K562 (cell line): ENCODE data around the gene CACNA2D4. TPM values are rescaled to one million over a fixed set of nuclear protein-coding genes. Genes with fewer than 3 reads are reported as not detected.

ENCODE experiments used
- ATAC-seq: fragments of 200-7000 bp; cut with Tn5 transposase; 3 replicates; pipeline ENCODE4 v1.9.1; 2020; ENCODE audit warnings: moderate library complexity
- BruUV-seq: library from RNA; stranded (reverse); fragments of 400-500 nt; replicated peaks from 2 replicates; lab custom pipeline; 2021; lab: Mats Ljungman, UMichigan
- CTCF ChIA-PET: fragments of 300-600 bp; formaldehyde crosslinking; extraction: SDS; loops from one replicate; lab custom pipeline; 2021; ENCODE audit warnings: low intra/inter-chr PET ratio; lab: Yijun Ruan, JAX
- POLR2A ChIA-PET: fragments of 300-600, 350-650 bp; sonication (Branson Sonifier 250); formaldehyde crosslinking; extraction: SDS; loops from one replicate; lab custom pipeline; 2021; ENCODE audit warnings: antibody characterized with exemption, inconsistent platforms; lab: Yijun Ruan, JAX
- DNase-seq, 4 experiments: peaks; one replicate each; pipeline versions ENCODE4 v3.0.0 to v3.0.0-alpha.2; 2011 to 2018; ENCODE audit warnings: low spot score in 3 of 4, mixed read lengths in 3 of 4; ENCODE audit errors: extremely low read depth in 1 of 4
- FAIRE-seq: peaks from 2 replicates; lab custom pipeline; 2011; peaks lifted over from hg19 to GRCh38; lab: Jason Lieb, UNC
- H2AFZ ChIP-seq: 2 replicates; pipeline ENCODE4 v1.6.0; 2011; ENCODE audit warnings: low read depth, low read length, control low read depth, inconsistent platforms
- H3K27ac ChIP-seq: fragments of 200-600 bp; 3 replicates; pipeline ENCODE4 v1.8.0; 2011; ENCODE audit warnings: low read depth, mild to moderate bottlenecking, control low read depth, inconsistent platforms, low read length, moderate library complexity, mixed read lengths; ENCODE audit errors: extremely low read depth
- H3K27me3 ChIP-seq, 2 experiments: fragments of 300-600 bp in 1 of 2; 2 replicates in 1 of 2; 3 replicates in 1 of 2; pipeline versions ENCODE4 v1.6.0 to v1.8.0; 2011; ENCODE audit warnings: inconsistent platforms in 2 of 2, low read length in 2 of 2, mild to moderate bottlenecking in 1 of 2, mixed read lengths in 1 of 2, moderate library complexity in 1 of 2; ENCODE audit not compliant: control insufficient read depth in 2 of 2, insufficient read depth in 2 of 2
- H3K36me3 ChIP-seq: fragments of 300-600 bp; 3 replicates; pipeline ENCODE4 v1.8.0; 2011; ENCODE audit warnings: mild to moderate bottlenecking, low read length, inconsistent platforms; ENCODE audit not compliant: control insufficient read depth, insufficient read depth
- H3K4me1 ChIP-seq, 2 experiments: fragments of 200-600 bp in 1 of 2; replicated peaks in 1 of 2; 2 replicates in 1 of 2; 3 replicates in 1 of 2; pipeline versions ENCODE4 v1.5.1 to v1.8.0; 2011; ENCODE audit warnings: inconsistent platforms in 2 of 2, low read length in 2 of 2, mild to moderate bottlenecking in 1 of 2, mixed read lengths in 1 of 2, moderate library complexity in 1 of 2; ENCODE audit not compliant: control insufficient read depth in 2 of 2, insufficient read depth in 2 of 2
- H3K4me2 ChIP-seq: 2 replicates; pipeline ENCODE4 v1.6.1; 2011; ENCODE audit warnings: low read length, control low read depth, inconsistent platforms, mixed read lengths; ENCODE audit not compliant: insufficient read depth
- H3K4me3 ChIP-seq: fragments of 200-600 bp; sonication (generic), shearing (Covaris generic); 2 replicates; pipeline ENCODE4 v1.5.1; 2016; ENCODE audit warnings: control low read depth, inconsistent platforms
- H3K79me2 ChIP-seq: fragments of 200-600 bp; 3 replicates; pipeline ENCODE4 v1.8.0; 2011; ENCODE audit warnings: low read length, inconsistent platforms; ENCODE audit not compliant: control insufficient read depth, insufficient read depth
- H3K9ac ChIP-seq, 2 experiments: 2 replicates each; pipeline versions ENCODE4 v1.6.0 to v1.6.1; 2011; ENCODE audit warnings: low read depth in 2 of 2, low read length in 2 of 2, control low read depth in 1 of 2, inconsistent platforms in 1 of 2, mild to moderate bottlenecking in 1 of 2, mixed read lengths in 1 of 2; ENCODE audit not compliant: insufficient read depth in 1 of 2
- H3K9me1 ChIP-seq: one replicate; pipeline ENCODE4 v1.6.0; 2011; ENCODE audit warnings: inconsistent platforms, mild to moderate bottlenecking, low read length, moderate library complexity; ENCODE audit not compliant: control insufficient read depth, insufficient read depth
- H3K9me3 ChIP-seq: replicated peaks from 2 replicates; pipeline ENCODE4 v1.5.1; 2011; ENCODE audit warnings: low read depth, low read length, inconsistent platforms; ENCODE audit not compliant: control insufficient read depth, insufficient read depth
- H4K20me1 ChIP-seq: replicated peaks from 2 replicates; pipeline ENCODE4 v1.6.1; 2011; ENCODE audit warnings: low read length, inconsistent platforms, mixed read lengths; ENCODE audit not compliant: control insufficient read depth, insufficient read depth
- ESRRB ChIP-seq: fragments of 250-450 bp; sonication (Bioruptor Pico); IDR thresholded peaks from 2 replicates; pipeline ENCODE4 v1.5.0; 2020; ENCODE audit warnings: mild to moderate bottlenecking, moderate library complexity, borderline replicate concordance
- FUS ChIP-seq: fragments of 200-400 bp; formaldehyde crosslinking; optimal IDR thresholded peaks from 2 replicates; pipeline ENCODE3; 2017; ENCODE audit warnings: low read depth, low read length
- MAZ ChIP-seq, 2 experiments: fragments of 450-650 bp in 1 of 2; sonication (generic) in 1 of 2; formaldehyde crosslinking; IDR thresholded peaks in 1 of 2; conservative IDR thresholded peaks in 1 of 2; 2 replicates each; pipeline versions ENCODE4 v1.4.0 to v1.5.0; 2020; ENCODE audit warnings: mild to moderate bottlenecking in 1 of 2, missing genetic modification reagents in 1 of 2
- NFIX ChIP-seq: fragments of 250-450 bp; sonication (Bioruptor Pico); IDR thresholded peaks from 2 replicates; pipeline ENCODE4 v1.4.0; 2020; ENCODE audit warnings: low read depth, mild to moderate bottlenecking, moderate library complexity
- PCBP2 ChIP-seq: fragments of 200-400 bp; formaldehyde crosslinking; IDR thresholded peaks from 2 replicates; pipeline ENCODE4 v1.6.1; 2018; ENCODE audit warnings: low read length, low read depth, mild to moderate bottlenecking, moderate library complexity; ENCODE audit not compliant: poor library complexity, severe bottlenecking
- RBM39 ChIP-seq: fragments of 200-400 bp; formaldehyde crosslinking; optimal IDR thresholded peaks from 2 replicates; pipeline ENCODE3; 2018; ENCODE audit warnings: low read depth, low read length
- SMARCB1 ChIP-seq: IDR thresholded peaks from 2 replicates; pipeline ENCODE4 v1.6.1; 2011; ENCODE audit warnings: improper control_type of control experiment, low read depth; ENCODE audit not compliant: insufficient read length
- TAF1 ChIP-seq: IDR thresholded peaks from 2 replicates; pipeline ENCODE4 v1.6.1; 2011; ENCODE audit warnings: mild to moderate bottlenecking, low read length, moderate library complexity; ENCODE audit not compliant: insufficient read depth, control insufficient read depth, severe bottlenecking; ENCODE audit errors: extremely low read depth
- ZNF124 ChIP-seq: sonication (generic); formaldehyde crosslinking; IDR thresholded peaks from 2 replicates; pipeline ENCODE4 v1.8.1; 2022; ENCODE audit warnings: missing genetic modification reagents
- ZNF830 ChIP-seq: fragments of 250-450 bp; sonication (Bioruptor Pico); IDR thresholded peaks from 2 replicates; pipeline ENCODE4 v1.5.0; 2021; ENCODE audit warnings: mild to moderate bottlenecking
- whole genome bisulfite sequencing: fragments of 100-300 bp; shearing (Covaris generic); methylation state at CpG from one replicate; pipeline ENCODE4 v1.1.6; 2016; ENCODE audit warnings: low coverage, mixed read lengths; ENCODE audit not compliant: insufficient coverage; ENCODE audit errors: missing lambda C conversion rate; 5-methylcytosine and 5-hydroxymethylcytosine counted together
- in situ Hi-C: fragments of 300-500 bp; cut with MboI; formaldehyde crosslinking; loops from 4 replicates; pipeline ENCODE4 v1.15.0; 2018; ENCODE audit warnings: inconsistent platforms, mixed read lengths
- intact Hi-C: fragments of 100-400 bp; cut with micrococcal nuclease; formaldehyde crosslinking; loops from 2 replicates; pipeline ENCODE4 v1.14.2; 2022
- polyA plus RNA-seq, 8 experiments: library from polyadenylated mRNA; depleted of rRNA in 4 of 8; stranded (reverse) in 5 of 8; unstranded in 3 of 8; fragments of >200 nt; fragmentation: Nextera tagmentation in 2 of 8; fragmentation: Illumina TruSeq in 1 of 8; extraction: Ambion mirVana in 2 of 8; extraction: Trizol in 1 of 8; gene quantifications; 2 replicates each; pipeline versions ENCODE4 v1.2.1 to v1.2.3, GENCODE V29; 2011 to 2014; ENCODE audit warnings: inconsistent platforms in 1 of 8, missing spikeins in 1 of 8
- total RNA-seq, 7 experiments: library from RNA; depleted of rRNA in 6 of 7; stranded (reverse); fragments of >200 nt in 6 of 7; fragmentation: Illumina TruSeq in 2 of 7; extraction: Trizol in 2 of 7; gene quantifications; 2 replicates each; pipeline versions ENCODE4 v1.2.1 to v1.2.3, GENCODE V29; 2011 to 2021; ENCODE audit warnings: low replicate concordance in 1 of 7
- TF ChIP-seq, protein P1 (sequence below): fragments of 450-650 bp; formaldehyde crosslinking; IDR thresholded peaks from 2 replicates; pipeline ENCODE4 v1.4.0; 2022; ENCODE audit warnings: missing genetic modification characterization

CACNA2D4 gene
- total and polyA plus RNA-seq, 9 of the 15 experiments (the other 6 are each of a cell fraction or from before 2014, with no cell fraction given), result 0.04 to 0.69 (median 0.40) TPM; not detected in 3

DNA sequence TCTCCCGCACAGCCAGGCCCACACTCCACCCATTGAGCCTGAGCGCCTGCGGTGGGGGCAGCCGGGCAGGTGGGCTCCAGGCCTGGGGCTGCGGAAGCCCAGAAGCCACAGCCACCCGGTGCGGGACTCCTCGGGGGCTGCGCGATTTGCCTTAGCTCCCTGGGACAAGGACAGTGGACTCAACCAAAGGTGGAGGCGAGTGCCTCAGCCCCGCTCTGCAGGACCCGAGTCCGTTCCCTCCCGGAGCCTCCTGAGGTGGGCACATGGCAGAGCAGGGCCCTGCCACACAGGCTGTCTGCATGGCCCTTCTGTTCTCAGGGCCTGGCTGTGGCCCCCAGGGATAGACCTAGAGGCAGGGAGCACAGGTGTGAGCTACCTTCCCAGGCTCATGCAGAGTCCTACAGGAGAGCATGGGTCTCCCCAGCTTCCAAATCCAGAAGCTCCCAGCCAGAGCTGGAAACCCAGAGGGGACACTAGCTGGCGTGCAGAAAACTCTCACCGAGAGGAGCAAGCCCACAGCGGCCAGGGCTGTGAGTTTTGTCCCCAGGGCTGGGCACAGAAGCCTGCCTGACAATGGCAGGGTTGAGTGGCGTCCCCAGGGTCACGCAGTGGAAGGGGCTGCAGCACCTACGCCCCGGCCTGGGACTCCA is 120.3 kb downstream of the CACNA2D4 start:
- POLR2A ChIA-PET, result no interaction called here
- ATAC-seq, result no peak
- Histone ChIP-seq H3K36me3 (no peaks in the 10 kb centered on the region), H3K9me1 (no peaks in the 10 kb centered on the region)
- TF ChIP-seq ESRRB (CRISPR knock-in tag), result no peak
- TF ChIP-seq RBM39, result no peak
- no peak for TF ChIP-seq ZNF830 (CRISPR knock-in tag)
- no peak for TF ChIP-seq SMARCB1
- TF ChIP-seq PCBP2, result no peak
- no peak for TF ChIP-seq NFIX (CRISPR knock-in tag)
- TF ChIP-seq TAF1, result no peak
- no peak for TF ChIP-seq FUS
- no peak for TF ChIP-seq ZNF124 (CRISPR knock-in tag)
- TF ChIP-seq, protein P1, sequence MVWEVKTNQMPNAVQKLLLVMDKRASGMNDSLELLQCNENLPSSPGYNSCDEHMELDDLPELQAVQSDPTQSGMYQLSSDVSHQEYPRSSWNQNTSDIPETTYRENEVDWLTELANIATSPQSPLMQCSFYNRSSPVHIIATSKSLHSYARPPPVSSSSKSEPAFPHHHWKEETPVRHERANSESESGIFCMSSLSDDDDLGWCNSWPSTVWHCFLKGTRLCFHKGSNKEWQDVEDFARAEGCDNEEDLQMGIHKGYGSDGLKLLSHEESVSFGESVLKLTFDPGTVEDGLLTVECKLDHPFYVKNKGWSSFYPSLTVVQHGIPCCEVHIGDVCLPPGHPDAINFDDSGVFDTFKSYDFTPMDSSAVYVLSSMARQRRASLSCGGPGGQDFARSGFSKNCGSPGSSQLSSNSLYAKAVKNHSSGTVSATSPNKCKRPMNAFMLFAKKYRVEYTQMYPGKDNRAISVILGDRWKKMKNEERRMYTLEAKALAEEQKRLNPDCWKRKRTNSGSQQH, result no peak
- no peak for TF ChIP-seq MAZ (CRISPR knock-in tag; conservative IDR thresholded peaks at IDR 0.05 in 1 of 2, IDR thresholded peaks at IDR 0.05 in 1 of 2)
- TF ChIP-seq, all 486 proteins: peak for 0
- Histone ChIP-seq H3K27me3 (no peaks in the 10 kb centered on the region), H3K4me1 (peaks cover 0 to 41% of the 10 kb centered on the region in 2 experiments; a peak in 4 of 5 replicates), H3K79me2 (no peaks in the 10 kb centered on the region), H4K20me1 (no peaks in the 10 kb centered on the region), H3K9ac (no peak overlapping the region; a peak in 1 of 4 replicates), H3K4me2 (no peak overlapping the region), H3K9me3 (no peaks in the 10 kb centered on the region), H3K4me3 (no peak overlapping the region), H3K27ac (no peak overlapping the region), H2AFZ (no peak overlapping the region)
- DNase-seq, result no peak
- CTCF ChIA-PET, result no interaction called here
- in situ Hi-C loops, result no loop called here
- BruUV-seq, result no TSS peak
- FAIRE-seq, result no peak
- WGBS, result 70% methylated on average over 12 of the region's 22 CpGs
- intact Hi-C loops, result loop anchor here (10.0 kb wide), 1 partner anchor 237 kb away; no protein-coding TSS in a partner anchor
